Keratinocyte (primary cell): ENCODE data around the gene PSMB5.

Experiments used
- EZH2 ChIP-seq: IDR thresholded peaks from one replicate; pipeline ENCODE4 v1.6.1; 2012; ENCODE audit warnings: inconsistent platforms, mild to moderate bottlenecking, low read length, moderate library complexity
- TF ChIP-seq, protein P1 (sequence below), 3 experiments: IDR thresholded peaks in 1 of 3; conservative IDR thresholded peaks in 1 of 3; optimal IDR thresholded peaks in 1 of 3; 2 replicates in 2 of 3; 3 replicates in 1 of 3; pipeline versions ENCODE3 to v1.5.1; 2011; ENCODE audit warnings: low read length in 3 of 3, mild to moderate bottlenecking in 3 of 3, moderate library complexity in 2 of 3, control low read depth in 1 of 3, inconsistent platforms in 1 of 3; ENCODE audit not compliant: insufficient read depth in 2 of 3; ENCODE audit errors: extremely low read depth in 1 of 3

DNA sequence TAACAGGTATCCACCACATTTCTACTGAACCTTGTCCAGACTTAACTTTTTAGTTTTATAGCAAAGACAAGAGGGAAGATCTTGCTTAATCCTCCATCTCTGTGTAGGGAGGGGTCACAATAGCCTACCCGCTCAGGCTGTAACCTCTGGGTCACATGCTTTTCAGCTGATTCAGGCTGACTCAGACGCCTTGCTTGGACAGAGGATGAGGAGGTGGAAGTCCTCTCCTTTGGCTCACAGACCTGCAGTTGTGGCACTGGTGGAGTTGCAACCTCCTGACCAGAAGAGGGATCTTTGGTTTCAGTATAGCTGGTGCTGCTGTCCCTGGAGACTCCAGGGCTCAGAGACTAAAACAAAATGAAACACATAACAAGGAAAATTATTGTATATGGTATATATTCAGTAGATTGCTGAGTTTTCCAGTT is 44.0 kb upstream of the PSMB5 start:
- TF ChIP-seq, protein P1, sequence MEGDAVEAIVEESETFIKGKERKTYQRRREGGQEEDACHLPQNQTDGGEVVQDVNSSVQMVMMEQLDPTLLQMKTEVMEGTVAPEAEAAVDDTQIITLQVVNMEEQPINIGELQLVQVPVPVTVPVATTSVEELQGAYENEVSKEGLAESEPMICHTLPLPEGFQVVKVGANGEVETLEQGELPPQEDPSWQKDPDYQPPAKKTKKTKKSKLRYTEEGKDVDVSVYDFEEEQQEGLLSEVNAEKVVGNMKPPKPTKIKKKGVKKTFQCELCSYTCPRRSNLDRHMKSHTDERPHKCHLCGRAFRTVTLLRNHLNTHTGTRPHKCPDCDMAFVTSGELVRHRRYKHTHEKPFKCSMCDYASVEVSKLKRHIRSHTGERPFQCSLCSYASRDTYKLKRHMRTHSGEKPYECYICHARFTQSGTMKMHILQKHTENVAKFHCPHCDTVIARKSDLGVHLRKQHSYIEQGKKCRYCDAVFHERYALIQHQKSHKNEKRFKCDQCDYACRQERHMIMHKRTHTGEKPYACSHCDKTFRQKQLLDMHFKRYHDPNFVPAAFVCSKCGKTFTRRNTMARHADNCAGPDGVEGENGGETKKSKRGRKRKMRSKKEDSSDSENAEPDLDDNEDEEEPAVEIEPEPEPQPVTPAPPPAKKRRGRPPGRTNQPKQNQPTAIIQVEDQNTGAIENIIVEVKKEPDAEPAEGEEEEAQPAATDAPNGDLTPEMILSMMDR (optimal IDR thresholded peaks at IDR 0.05 in 1 of 3, IDR thresholded peaks at IDR 0.05 in 1 of 3, conservative IDR thresholded peaks at IDR 0.05 in 1 of 3; ENCODE audit: extremely low read depth in 1 of 3, insufficient read depth in 2 of 3, low read length in 3 of 3): no peak
- TF ChIP-seq EZH2: no peak
